ENCODE measurements around the gene TAOK3. TPM values are rescaled to one million over a fixed set of nuclear protein-coding genes. Genes with fewer than 3 reads are reported as not detected.
"Not testable (repeated sequence)": the region's sequence is repeated elsewhere in the genome, so short reads cannot be mapped to it uniquely, and the experiment has no call there.

The TAOK3 gene
- total RNA-seq, 2 experiments from 2014 or later: 46.0 to 47.1 TPM

DNA sequence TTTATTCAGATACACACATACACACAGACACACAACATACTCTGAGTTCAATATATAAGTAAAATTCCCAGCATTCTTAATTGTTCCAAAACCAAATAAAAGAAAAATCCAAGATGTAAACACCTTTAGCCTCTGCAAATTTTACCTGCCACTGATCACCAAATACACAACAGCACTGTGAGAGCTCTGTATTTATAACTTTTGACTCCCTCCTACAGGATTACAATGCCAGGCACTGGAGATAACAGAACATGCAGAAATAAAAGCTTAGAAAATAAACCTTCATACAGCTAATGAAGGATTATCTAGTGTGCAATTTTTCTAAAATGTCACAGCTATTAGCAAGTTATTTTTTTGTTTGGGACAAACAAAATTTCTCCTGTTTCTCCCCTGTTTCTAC is 85.0 kb downstream of the TAOK3 start:
- ATAC-seq (no peak), DNase-seq (no peak)
- Mint-ChIP-seq H3K4me1 (ENCODE audit: low read depth) (peaks cover 15% of the 10 kb centered on the region), H3K36me3 (ENCODE audit: low read depth) (peaks cover 27% of the 10 kb centered on the region), H3K4me3 (no peak overlapping the region), H3K9me3 (no peaks in the 10 kb centered on the region), H3K27me3 (no peaks in the 10 kb centered on the region), H3K27ac (no peak overlapping the region)
- ChIA-PET CTCF (interaction anchor here (0.6 to 1.6 kb wide), 3 partner anchors 18 to 88 kb away, joined by 3 to 4 read pairs (median 3); partner anchors contain the start of gene SUDS3), POLR2A (no interaction called here)
- TF ChIP-seq, protein P1, sequence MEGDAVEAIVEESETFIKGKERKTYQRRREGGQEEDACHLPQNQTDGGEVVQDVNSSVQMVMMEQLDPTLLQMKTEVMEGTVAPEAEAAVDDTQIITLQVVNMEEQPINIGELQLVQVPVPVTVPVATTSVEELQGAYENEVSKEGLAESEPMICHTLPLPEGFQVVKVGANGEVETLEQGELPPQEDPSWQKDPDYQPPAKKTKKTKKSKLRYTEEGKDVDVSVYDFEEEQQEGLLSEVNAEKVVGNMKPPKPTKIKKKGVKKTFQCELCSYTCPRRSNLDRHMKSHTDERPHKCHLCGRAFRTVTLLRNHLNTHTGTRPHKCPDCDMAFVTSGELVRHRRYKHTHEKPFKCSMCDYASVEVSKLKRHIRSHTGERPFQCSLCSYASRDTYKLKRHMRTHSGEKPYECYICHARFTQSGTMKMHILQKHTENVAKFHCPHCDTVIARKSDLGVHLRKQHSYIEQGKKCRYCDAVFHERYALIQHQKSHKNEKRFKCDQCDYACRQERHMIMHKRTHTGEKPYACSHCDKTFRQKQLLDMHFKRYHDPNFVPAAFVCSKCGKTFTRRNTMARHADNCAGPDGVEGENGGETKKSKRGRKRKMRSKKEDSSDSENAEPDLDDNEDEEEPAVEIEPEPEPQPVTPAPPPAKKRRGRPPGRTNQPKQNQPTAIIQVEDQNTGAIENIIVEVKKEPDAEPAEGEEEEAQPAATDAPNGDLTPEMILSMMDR (IDR thresholded peaks at IDR 0.05): no peak
- intact Hi-C loops (cut with micrococcal nuclease): no loop called here

DNA sequence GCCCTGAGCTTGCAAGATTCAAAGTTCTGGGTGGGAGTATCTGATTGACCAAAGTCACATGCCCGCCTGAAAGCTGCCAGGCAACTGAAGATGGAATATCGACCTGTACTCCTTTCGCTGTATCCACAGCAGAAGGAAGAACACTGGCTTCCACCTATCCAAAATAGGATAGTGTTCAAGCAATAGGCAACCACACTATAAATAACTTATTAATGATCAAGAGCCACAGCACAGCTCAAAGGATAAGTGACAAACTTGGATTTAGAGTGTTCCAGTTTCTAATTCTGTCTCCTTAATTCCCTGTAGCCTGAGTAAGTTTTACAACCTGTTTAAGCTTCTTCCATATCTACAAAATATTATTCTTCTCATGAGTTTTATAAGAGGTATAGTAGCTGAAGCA is 89.9 kb downstream of the TAOK3 start:
- CTCF ChIA-PET: interaction anchor here (0.9 to 1.1 kb wide), 3 partner anchors 13 to 161 kb away, joined by 3 to 4 read pairs (median 3); no protein-coding TSS in a partner anchor
- Mint-ChIP-seq H3K9me3 (peaks cover 4% of the 10 kb centered on the region), H3K4me1 (ENCODE audit: low read depth) (peaks cover 11% of the 10 kb centered on the region), H3K27me3 (no peaks in the 10 kb centered on the region), H3K4me3 (no peak overlapping the region), H3K36me3 (ENCODE audit: low read depth) (peaks cover 51% of the 10 kb centered on the region), H3K27ac (no peak overlapping the region)
- DNase-seq (no peak), ATAC-seq (no peak)
- intact Hi-C loops (cut with micrococcal nuclease): no loop called here
- TF ChIP-seq, protein P1 (IDR thresholded peaks at IDR 0.05): no peak
- POLR2A ChIA-PET: interaction anchor here (0.6 kb wide), 1 partner anchor 17 kb away, joined by 3 read pairs; no protein-coding TSS in a partner anchor

DNA sequence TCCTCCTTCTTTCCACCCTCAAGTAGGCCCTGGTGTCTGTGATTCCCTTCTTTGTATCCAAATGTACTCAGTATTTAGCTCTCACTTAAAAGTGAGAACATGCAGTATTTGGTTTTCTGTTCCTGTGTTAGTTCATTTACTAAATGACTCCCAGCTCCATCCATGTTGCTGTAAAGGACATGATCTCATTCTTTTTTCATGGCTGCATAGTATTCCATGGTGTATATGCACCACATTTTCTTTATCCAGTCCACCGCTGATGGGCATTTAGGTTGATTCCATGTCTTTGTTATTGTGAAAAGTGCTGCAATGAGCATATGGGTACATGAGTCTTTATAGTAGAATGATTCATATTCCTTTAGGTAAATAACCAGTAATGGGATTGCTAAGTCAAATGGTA is 94.4 kb downstream of the TAOK3 start:
- Mint-ChIP-seq H3K36me3 (ENCODE audit: low read depth) (peaks cover 34% of the 10 kb centered on the region), H3K4me1 (ENCODE audit: low read depth) (peaks cover 17% of the 10 kb centered on the region)
- CTCF ChIA-PET; H3K4me3 Mint-ChIP-seq; H3K9me3 Mint-ChIP-seq; H3K27me3 Mint-ChIP-seq; H3K27ac Mint-ChIP-seq; DNase-seq; ATAC-seq; intact Hi-C loops (cut with micrococcal nuclease); POLR2A ChIA-PET: not testable (repeated sequence)

DNA sequence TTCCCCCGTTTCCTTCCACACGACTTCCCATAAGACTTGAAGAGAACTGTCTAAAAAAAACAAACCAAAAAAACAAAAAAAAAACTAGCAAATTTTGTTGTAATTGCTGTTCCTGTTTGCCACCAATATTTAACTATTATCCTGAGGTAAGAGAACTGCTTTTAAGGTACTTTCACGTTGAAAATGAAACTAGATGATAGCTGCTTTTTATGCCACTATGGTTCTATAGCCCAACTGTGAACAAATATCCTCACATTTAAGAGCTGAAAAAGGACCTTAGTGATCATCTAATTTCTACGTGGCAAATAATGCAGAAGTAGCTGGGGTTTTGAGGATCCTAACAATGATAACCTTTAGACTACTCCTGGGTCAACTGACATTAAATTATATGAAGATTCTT is 98.6 kb downstream of the TAOK3 start:
- H3K27me3 Mint-ChIP-seq: no peaks in the 10 kb centered on the region
- intact Hi-C loops (cut with micrococcal nuclease): no loop called here
- peak overlapping the region; percentile 52 for H3K4me3 Mint-ChIP-seq
- H3K9me3 Mint-ChIP-seq: peaks cover 4% of the 10 kb centered on the region
- H3K4me1 Mint-ChIP-seq (ENCODE audit: low read depth): peaks cover 17% of the 10 kb centered on the region
- TF ChIP-seq, protein P1 (IDR thresholded peaks at IDR 0.05): no peak
- DNase-seq (no peak), ATAC-seq (no peak)
- peaks cover 9% of the 10 kb centered on the region for H3K36me3 Mint-ChIP-seq (ENCODE audit: low read depth)
- peak overlapping the region; percentile 30 for H3K27ac Mint-ChIP-seq
- CTCF ChIA-PET: interaction anchor here (1.0 to 1.9 kb wide), 3 partner anchors 10 to 102 kb away, joined by 3 to 6 read pairs (median 3); partner anchors contain the start of gene SUDS3
- POLR2A ChIA-PET: no interaction called here

DNA sequence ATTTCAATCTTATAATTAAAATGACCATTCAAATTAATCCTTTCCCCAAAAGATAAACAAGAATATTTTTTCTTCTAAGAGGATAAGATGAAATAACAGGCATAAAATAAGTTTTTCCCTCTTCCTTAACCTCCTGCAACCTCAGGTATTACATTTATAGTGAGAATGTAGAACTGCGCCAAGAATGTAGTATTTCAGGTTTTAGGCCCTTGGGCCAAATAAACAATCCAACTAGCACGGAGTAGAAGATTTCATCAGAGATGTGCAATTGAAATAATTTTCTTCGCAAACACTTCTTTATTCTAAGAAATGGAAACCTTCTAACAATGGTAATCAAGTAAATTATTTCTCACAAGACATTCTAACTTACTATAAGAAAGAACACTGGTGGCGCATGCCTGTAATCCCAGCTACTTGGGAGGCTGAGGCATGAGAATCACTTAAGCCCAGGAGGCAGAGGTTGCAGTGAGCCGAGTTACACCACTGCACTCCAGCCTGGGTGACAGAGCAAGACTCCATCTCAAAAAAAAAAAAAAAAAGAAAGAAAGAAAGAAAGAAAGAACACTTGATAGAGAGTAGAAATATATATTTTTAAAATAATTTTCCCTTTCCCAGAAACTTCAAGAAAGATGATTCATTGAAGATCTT is 100.8 kb downstream of the TAOK3 start:
- Mint-ChIP-seq H3K9me3 (no peaks in the 10 kb centered on the region), H3K36me3 (ENCODE audit: low read depth) (no peaks in the 10 kb centered on the region), H3K27me3 (no peaks in the 10 kb centered on the region), H3K4me3 (no peak overlapping the region), H3K27ac (no peak overlapping the region), H3K4me1 (ENCODE audit: low read depth) (peaks cover 16% of the 10 kb centered on the region)
- ChIA-PET POLR2A (no interaction called here), CTCF (no interaction called here)
- intact Hi-C loops (cut with micrococcal nuclease): no loop called here
- DNase-seq (no peak), ATAC-seq (no peak)
- TF ChIP-seq, protein P1 (IDR thresholded peaks at IDR 0.05): no peak
